IMR-90 (cell line): ENCODE measurements around the gene KY. TPM values are rescaled to one million over a fixed set of nuclear protein-coding genes. Genes with fewer than 3 reads are reported as not detected.

Experiments
- ATAC-seq: fragments of 200-7000 bp; cut with Tn5 transposase; 2 replicates; pipeline ENCODE4 v1.9.1; 2020; ENCODE audit warnings: low read depth, mild to moderate bottlenecking, moderate library complexity
- BruUV-seq: library from RNA; stranded (reverse); fragments of 400-500 nt; replicated peaks from 2 replicates; lab custom pipeline; 2021; lab: Mats Ljungman, UMichigan
- CTCF ChIA-PET: fragments of 300-600 bp; formaldehyde crosslinking; extraction: SDS; loops from one replicate; lab custom pipeline; 2021; ENCODE audit warnings: antibody characterized with exemption; lab: Yijun Ruan, JAX
- POLR2A ChIA-PET: fragments of 300-600 bp; sonication (Branson Sonifier 250); formaldehyde crosslinking; loops from one replicate; lab custom pipeline; 2022; ENCODE audit warnings: antibody characterized with exemption; ENCODE audit not compliant: unreplicated experiment; lab: Charles Lee
- DNase-seq: peaks from one replicate; pipeline ENCODE4 v3.0.0; 2013
- H2AFZ ChIP-seq: replicated peaks from 2 replicates; pipeline ENCODE3; 2013; ENCODE audit warnings: low read length, mild to moderate bottlenecking; ENCODE audit not compliant: poor library complexity
- H2AK5ac ChIP-seq: 2 replicates; pipeline ENCODE4 v1.6.1; 2013; ENCODE audit warnings: low read depth, low read length, inconsistent platforms
- H2AK9ac ChIP-seq: replicated peaks from 2 replicates; pipeline ENCODE3; 2013; ENCODE audit warnings: mild to moderate bottlenecking, low read depth, low read length, moderate library complexity; ENCODE audit not compliant: poor library complexity
- H2BK120ac ChIP-seq: 2 replicates; pipeline ENCODE4 v1.6.1; 2013; ENCODE audit warnings: low read depth, low read length, inconsistent platforms
- H2BK15ac ChIP-seq: 3 replicates; pipeline ENCODE4 v1.6.1; 2013; ENCODE audit warnings: low read depth, low read length, inconsistent platforms
- H2BK20ac ChIP-seq: 2 replicates; pipeline ENCODE4 v1.6.1; 2013; ENCODE audit warnings: low read depth, mild to moderate bottlenecking, inconsistent platforms, low read length, moderate library complexity
- H2BK5ac ChIP-seq: 2 replicates; pipeline ENCODE4 v1.6.1; 2013; ENCODE audit warnings: mild to moderate bottlenecking, low read depth, low read length, inconsistent platforms; ENCODE audit not compliant: poor library complexity, severe bottlenecking
- H3K14ac ChIP-seq: replicated peaks from 2 replicates; pipeline ENCODE4 v1.6.1; 2013; ENCODE audit warnings: low read depth, low read length, inconsistent platforms
- H3K18ac ChIP-seq: 2 replicates; pipeline ENCODE4 v1.6.1; 2013; ENCODE audit warnings: low read depth, low read length, control low read depth
- H3K23ac ChIP-seq: 2 replicates; pipeline ENCODE4 v1.6.1; 2013; ENCODE audit warnings: low read depth, low read length, inconsistent platforms
- H3K27ac ChIP-seq: 2 replicates; pipeline ENCODE4 v1.5.1; 2013; ENCODE audit warnings: mild to moderate bottlenecking, control low read depth, low read length; ENCODE audit not compliant: insufficient read depth
- H3K27me3 ChIP-seq: 2 replicates; pipeline ENCODE4 v1.6.1; 2013; ENCODE audit warnings: low read length; ENCODE audit not compliant: control insufficient read depth, insufficient read depth
- H3K36me3 ChIP-seq: 2 replicates; pipeline ENCODE4 v1.6.1; 2013; ENCODE audit warnings: low read length, mixed read lengths; ENCODE audit not compliant: control insufficient read depth, insufficient read depth
- H3K4ac ChIP-seq: 2 replicates; pipeline ENCODE4 v1.6.1; 2013; ENCODE audit warnings: low read depth, low read length, inconsistent platforms
- H3K4me1 ChIP-seq: 2 replicates; pipeline ENCODE4 v1.6.1; 2013; ENCODE audit warnings: low read length, mixed read lengths; ENCODE audit not compliant: control insufficient read depth, insufficient read depth
- H3K4me2 ChIP-seq: 2 replicates; pipeline ENCODE4 v1.6.1; 2013; ENCODE audit warnings: low read depth, mild to moderate bottlenecking, control low read depth, low read length, moderate library complexity
- H3K4me3 ChIP-seq: 2 replicates; pipeline ENCODE4 v1.5.1; 2013; ENCODE audit warnings: low read depth, mild to moderate bottlenecking, control low read depth, low read length, moderate library complexity; ENCODE audit not compliant: insufficient read depth
- H3K56ac ChIP-seq: 2 replicates; pipeline ENCODE4 v1.6.1; 2013; ENCODE audit warnings: low read length, inconsistent platforms; ENCODE audit not compliant: insufficient read depth; ENCODE audit errors: extremely low read depth
- H3K79me1 ChIP-seq, 2 experiments: 2 replicates each; pipeline ENCODE4 v1.6.1; 2013; ENCODE audit warnings: low read length in 2 of 2, inconsistent platforms in 1 of 2, low read depth in 1 of 2
- H3K9ac ChIP-seq: 2 replicates; pipeline ENCODE4 v1.6.1; 2013; ENCODE audit warnings: low read depth, low read length, control low read depth
- H3K9me1 ChIP-seq: 2 replicates; pipeline ENCODE4 v1.6.1; 2013; ENCODE audit warnings: low read length, inconsistent platforms; ENCODE audit not compliant: insufficient read depth
- H3K9me3 ChIP-seq: 2 replicates; pipeline ENCODE4 v1.6.1; 2013; ENCODE audit warnings: low read length; ENCODE audit not compliant: control insufficient read depth, insufficient read depth
- H4K20me1 ChIP-seq: 2 replicates; pipeline ENCODE4 v1.6.1; 2013; ENCODE audit warnings: low read length, inconsistent platforms; ENCODE audit not compliant: insufficient read depth
- H4K5ac ChIP-seq: 2 replicates; pipeline ENCODE4 v1.6.1; 2013; ENCODE audit warnings: mild to moderate bottlenecking, low read depth, low read length, control low read depth
- H4K8ac ChIP-seq, 2 experiments: 2 replicates each; pipeline ENCODE4 v1.6.1; 2013; ENCODE audit warnings: low read depth in 2 of 2, low read length in 2 of 2, control low read depth in 1 of 2, inconsistent platforms in 1 of 2
- H4K91ac ChIP-seq: 2 replicates; pipeline ENCODE4 v1.6.1; 2013; ENCODE audit warnings: low read depth, low read length, inconsistent platforms; ENCODE audit not compliant: insufficient read depth
- ELK1 ChIP-seq: fragments of 150-350 bp; IDR thresholded peaks from 2 replicates; pipeline ENCODE4 v1.6.1; 2016; ENCODE audit warnings: low read depth, mild to moderate bottlenecking, low read length, moderate library complexity, borderline replicate concordance
- RAD21 ChIP-seq: IDR thresholded peaks from 2 replicates; pipeline ENCODE4 v1.6.1; 2012; ENCODE audit warnings: low read length, improper control_type of control experiment
- WGBS, 2 experiments: methylation state at CpG; one replicate each; pipeline versions ENCODE4 v1.1.5 to v1.1.7; 2013; ENCODE audit warnings: missing lambda C conversion rate in 2 of 2; ENCODE audit not compliant: insufficient read length in 1 of 2; ENCODE audit errors: extremely low coverage in 2 of 2; 5-methylcytosine and 5-hydroxymethylcytosine counted together
- dilution Hi-C: fragments of 300-500 bp; cut with HindIII; formaldehyde crosslinking; loops from one replicate; pipeline ENCODE4 v1.14.3; 2018; ENCODE audit warnings: low sequenced_read_pairs; ENCODE audit not compliant: unreplicated experiment
- in situ Hi-C: fragments of 300-500 bp; cut with MboI; formaldehyde crosslinking; loops from 3 replicates; pipeline ENCODE4 v1.14.3; 2019; ENCODE audit warnings: low sequenced_read_pairs, inconsistent platforms, mixed read lengths
- intact Hi-C: fragments of 100-400 bp; cut with micrococcal nuclease; formaldehyde crosslinking; loops from 2 replicates; pipeline ENCODE4 v1.10.0; 2022
- polyA plus RNA-seq, 3 experiments: library from polyadenylated mRNA; depleted of rRNA; stranded (reverse); fragments of >200 nt; gene quantifications; 2 replicates each; pipeline ENCODE4 v1.2.3, GENCODE V29; 2012; ENCODE audit warnings: low replicate concordance in 1 of 3
- total RNA-seq: library from RNA; depleted of rRNA; stranded (reverse); fragments of >200 nt; gene quantifications from 2 replicates; pipeline ENCODE4 v1.2.3, GENCODE V29; 2012

The KY gene
- total and polyA plus RNA-seq, 2 of the 4 experiments (the other 2 are of a cell fraction) = under 0.01 to 0.09 TPM

GRCh38 chr3:134690226-134690625 lies 39.4 kb upstream of the KY start:
- H3K18ac ChIP-seq = no peak overlapping the region
- H3K23ac ChIP-seq = no peak overlapping the region
- no peak overlapping the region for H3K27ac ChIP-seq
- no peaks in the 10 kb centered on the region for H3K9me1 ChIP-seq
- no peaks in the 10 kb centered on the region for H3K79me1 ChIP-seq
- no TSS peak for BruUV-seq
- no peak overlapping the region for H3K9ac ChIP-seq
- H3K4me1 ChIP-seq = peaks cover 8% of the 10 kb centered on the region
- no peaks in the 10 kb centered on the region for H3K9me3 ChIP-seq
- H2BK120ac ChIP-seq = no peak overlapping the region
- no peak overlapping the region for H3K14ac ChIP-seq
- TF ChIP-seq RAD21 = no peak
- no peak for TF ChIP-seq ELK1
- H4K8ac ChIP-seq = no peak overlapping the region
- H3K4ac ChIP-seq = no peak overlapping the region
- H4K91ac ChIP-seq = no peak overlapping the region
- DNase-seq (no peak), ATAC-seq (no peak)
- dilution Hi-C loops (no loop called here), in situ Hi-C loops (no loop called here), intact Hi-C loops (no loop called here)
- no peaks in the 10 kb centered on the region for H4K20me1 ChIP-seq
- no peak overlapping the region for H2BK20ac ChIP-seq
- H3K56ac ChIP-seq = no peak overlapping the region
- H2BK15ac ChIP-seq = no peak overlapping the region
- H3K4me2 ChIP-seq = no peak overlapping the region
- H2AK9ac ChIP-seq = no peak overlapping the region
- H3K27me3 ChIP-seq = peaks cover 3% of the 10 kb centered on the region; the same call in 1 of the 2 replicates
- POLR2A ChIA-PET = no interaction called here
- no peak overlapping the region for H2AFZ ChIP-seq
- H4K5ac ChIP-seq = no peak overlapping the region
- no peak overlapping the region for H3K4me3 ChIP-seq
- H2AK5ac ChIP-seq = no peak overlapping the region
- H3K36me3 ChIP-seq = no peaks in the 10 kb centered on the region
- CTCF ChIA-PET = no interaction called here
- no CpG with 5 or more reads among the region's 1 CpG for WGBS, 2 experiments
- H2BK5ac ChIP-seq = no peak overlapping the region
